Right atrium auricular region (tissue), 2 donors: ENCODE results near the gene PRM2. TPM values are rescaled to one million over a fixed set of nuclear protein-coding genes. Genes with fewer than 3 reads are reported as not detected.

Experiments used
- DNase-seq: peaks from one replicate; pipeline ENCODE4 v3.0.0-alpha.2; 2019; ENCODE audit warnings: low spot score
- H3K27ac ChIP-seq, 2 donors: fragments of 200-600 bp; sonication (generic); 1 replicate in 1 of 2; 2 replicates in 1 of 2; pipeline ENCODE4 v1.5.1; 2016 to 2019
- H3K27me3 ChIP-seq, 2 donors: fragments of 200-600 bp; sonication (generic); one replicate each; pipeline versions ENCODE4 v1.5.1 to v1.6.0; 2017 to 2019
- H3K36me3 ChIP-seq: fragments of 200-600 bp; sonication (generic); one replicate; pipeline ENCODE4 v1.5.1; 2016
- H3K4me1 ChIP-seq, 2 donors: fragments of 200-600 bp; sonication (generic); one replicate each; pipeline versions ENCODE4 v1.5.1 to v1.6.0; 2017 to 2019
- H3K4me3 ChIP-seq, 2 donors: fragments of 200-600 bp; sonication (generic); 1 replicate in 1 of 2; 2 replicates in 1 of 2; pipeline ENCODE4 v1.5.1; 2017 to 2019; ENCODE audit warnings: mild to moderate bottlenecking in 1 of 2, moderate library complexity in 1 of 2
- H3K9me3 ChIP-seq, 2 donors: fragments of 200-600 bp; sonication (generic); one replicate each; pipeline ENCODE4 v1.5.1; 2019
- CTCF ChIP-seq, 2 donors: fragments of 200-600 bp; sonication (generic); IDR thresholded peaks; one replicate each; pipeline ENCODE4 v1.5.1; 2019; ENCODE audit warnings: antibody characterized with exemption in 2 of 2
- microRNA-seq, 2 donors: library from miRNA; unstranded; fragments of <30 nt; microRNA quantifications; one replicate each; pipeline ENCODE4, GENCODE V29; 2016 to 2017; ENCODE audit warnings: borderline number of aligned reads in 2 of 2, borderline replicate concordance in 1 of 2
- total RNA-seq, 2 donors: library from RNA; depleted of rRNA; stranded (reverse); fragments of >200 nt; gene quantifications; one replicate each; pipeline ENCODE4 v1.1.0, GENCODE V29; 2016

Gene PRM2
- total RNA-seq, 2 donors from 2014 or later = not detected

GRCh38 chr16:11232302-11232851, 43.9 kb downstream of the PRM2 start:
- Histone ChIP-seq H3K27me3 (no peaks in the 10 kb centered on the region), H3K4me1 (peaks cover 0 to 15% of the 10 kb centered on the region in 2 donors), H3K27ac (no peak overlapping the region), H3K36me3 (no peaks in the 10 kb centered on the region), H3K9me3 (no peaks in the 10 kb centered on the region), H3K4me3 (no peak overlapping the region)
- TF ChIP-seq CTCF (IDR thresholded peaks at IDR 0.05) = no peak
- no peak for DNase-seq

- Histone ChIP-seq H3K27ac (no peak overlapping the region), H3K36me3 (no peaks in the 10 kb centered on the region), H3K4me1 (peaks cover 0 to 15% of the 10 kb centered on the region in 2 donors), H3K27me3 (no peaks in the 10 kb centered on the region), H3K4me3 (no peak overlapping the region), H3K9me3 (no peaks in the 10 kb centered on the region)
- no peak for DNase-seq
- no peak for TF ChIP-seq CTCF (IDR thresholded peaks at IDR 0.05)
These were observed 44.8 kb downstream of the PRM2 start for GRCh38 chr16:11231367-11231970.

- no peaks in the 10 kb centered on the region for H3K9me3 ChIP-seq
- peaks cover 0 to 24% of the 10 kb centered on the region in 2 donors for H3K4me1 ChIP-seq
- DNase-seq = no peak
- TF ChIP-seq CTCF (IDR thresholded peaks at IDR 0.05) = no peak
- H3K4me3 ChIP-seq = no peak overlapping the region
- H3K27ac ChIP-seq = no peak overlapping the region
- H3K27me3 ChIP-seq = no peaks in the 10 kb centered on the region
- H3K36me3 ChIP-seq = no peaks in the 10 kb centered on the region
These were observed 46.4 kb downstream of the PRM2 start for GRCh38 chr16:11229906-11230305.

- peaks cover 0 to 29% of the 10 kb centered on the region in 2 donors for H3K4me1 ChIP-seq
- H3K27ac ChIP-seq = no peak overlapping the region
- H3K36me3 ChIP-seq = no peaks in the 10 kb centered on the region
- TF ChIP-seq CTCF (IDR thresholded peaks at IDR 0.05) = no peak
- no peak overlapping the region for H3K4me3 ChIP-seq
- no peaks in the 10 kb centered on the region for H3K9me3 ChIP-seq
- no peak for DNase-seq
- no peaks in the 10 kb centered on the region for H3K27me3 ChIP-seq
These were observed 46.8 kb downstream of the PRM2 start for GRCh38 chr16:11229432-11229831.

GRCh38 chr16:11225677-11226549, 50.4 kb downstream of the PRM2 start:
- TF ChIP-seq CTCF (IDR thresholded peaks at IDR 0.05) = no peak
- Histone ChIP-seq H3K4me3 (peak overlapping the region in 1 of 2 donors; percentile 17), H3K4me1 (peaks cover 0 to 23% of the 10 kb centered on the region in 2 donors), H3K9me3 (no peaks in the 10 kb centered on the region), H3K27me3 (no peaks in the 10 kb centered on the region), H3K36me3 (no peaks in the 10 kb centered on the region), H3K27ac (no peak overlapping the region)
- no peak for DNase-seq

Small RNA genes lying within 50 kb of the gene (microRNA-seq; reads per million reads assigned to microRNA genes)
- gene MIR548H2 = 0 reads per million in 2 donors

Other genes starting within 250 kb of the PRM2 start
- gene SOCS1, start 20.3 kb downstream of the PRM2 start, total RNA-seq = 1 to 10 TPM; 4.7 to 5.5 TPM
- not detected for gene TNP2, start 7.2 kb downstream of the PRM2 start, total RNA-seq
- gene PRM3, start 2.9 kb downstream of the PRM2 start, total RNA-seq = not detected
- not detected for gene PRM1, start 4.8 kb upstream of the PRM2 start, total RNA-seq
- gene RMI2, start 69.0 kb upstream of the PRM2 start, total RNA-seq = under 1 TPM in 1 of 2 donors, not detected in 1; 0.85 TPM